GM20000 (cell line): ENCODE results near the gene WDFY3.

Source experiments
- DNase-seq: peaks from one replicate; pipeline ENCODE4 v3.0.0; 2012; ENCODE audit warnings: low spot score
- TF ChIP-seq, protein P1 (sequence below): IDR thresholded peaks from 2 replicates; pipeline ENCODE4 v1.5.1; 2012; ENCODE audit warnings: mild to moderate bottlenecking, control low read depth; ENCODE audit errors: extremely low read depth, missing control alignments

Gene WDFY3

GRCh38 chr4:84660606-84661005, 305.9 kb downstream of the WDFY3 start:
- no peak for DNase-seq
- TF ChIP-seq, protein P1, sequence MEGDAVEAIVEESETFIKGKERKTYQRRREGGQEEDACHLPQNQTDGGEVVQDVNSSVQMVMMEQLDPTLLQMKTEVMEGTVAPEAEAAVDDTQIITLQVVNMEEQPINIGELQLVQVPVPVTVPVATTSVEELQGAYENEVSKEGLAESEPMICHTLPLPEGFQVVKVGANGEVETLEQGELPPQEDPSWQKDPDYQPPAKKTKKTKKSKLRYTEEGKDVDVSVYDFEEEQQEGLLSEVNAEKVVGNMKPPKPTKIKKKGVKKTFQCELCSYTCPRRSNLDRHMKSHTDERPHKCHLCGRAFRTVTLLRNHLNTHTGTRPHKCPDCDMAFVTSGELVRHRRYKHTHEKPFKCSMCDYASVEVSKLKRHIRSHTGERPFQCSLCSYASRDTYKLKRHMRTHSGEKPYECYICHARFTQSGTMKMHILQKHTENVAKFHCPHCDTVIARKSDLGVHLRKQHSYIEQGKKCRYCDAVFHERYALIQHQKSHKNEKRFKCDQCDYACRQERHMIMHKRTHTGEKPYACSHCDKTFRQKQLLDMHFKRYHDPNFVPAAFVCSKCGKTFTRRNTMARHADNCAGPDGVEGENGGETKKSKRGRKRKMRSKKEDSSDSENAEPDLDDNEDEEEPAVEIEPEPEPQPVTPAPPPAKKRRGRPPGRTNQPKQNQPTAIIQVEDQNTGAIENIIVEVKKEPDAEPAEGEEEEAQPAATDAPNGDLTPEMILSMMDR, result no peak

- DNase-seq, result no peak
- TF ChIP-seq, protein P1, result no peak
Observed at GRCh38 chr4:84652478-84652877, 314.0 kb downstream of the WDFY3 start.

GRCh38 chr4:84651499-84651898, 315.0 kb downstream of the WDFY3 start:
- TF ChIP-seq, protein P1, result no peak
- DNase-seq, result no peak

DNA sequence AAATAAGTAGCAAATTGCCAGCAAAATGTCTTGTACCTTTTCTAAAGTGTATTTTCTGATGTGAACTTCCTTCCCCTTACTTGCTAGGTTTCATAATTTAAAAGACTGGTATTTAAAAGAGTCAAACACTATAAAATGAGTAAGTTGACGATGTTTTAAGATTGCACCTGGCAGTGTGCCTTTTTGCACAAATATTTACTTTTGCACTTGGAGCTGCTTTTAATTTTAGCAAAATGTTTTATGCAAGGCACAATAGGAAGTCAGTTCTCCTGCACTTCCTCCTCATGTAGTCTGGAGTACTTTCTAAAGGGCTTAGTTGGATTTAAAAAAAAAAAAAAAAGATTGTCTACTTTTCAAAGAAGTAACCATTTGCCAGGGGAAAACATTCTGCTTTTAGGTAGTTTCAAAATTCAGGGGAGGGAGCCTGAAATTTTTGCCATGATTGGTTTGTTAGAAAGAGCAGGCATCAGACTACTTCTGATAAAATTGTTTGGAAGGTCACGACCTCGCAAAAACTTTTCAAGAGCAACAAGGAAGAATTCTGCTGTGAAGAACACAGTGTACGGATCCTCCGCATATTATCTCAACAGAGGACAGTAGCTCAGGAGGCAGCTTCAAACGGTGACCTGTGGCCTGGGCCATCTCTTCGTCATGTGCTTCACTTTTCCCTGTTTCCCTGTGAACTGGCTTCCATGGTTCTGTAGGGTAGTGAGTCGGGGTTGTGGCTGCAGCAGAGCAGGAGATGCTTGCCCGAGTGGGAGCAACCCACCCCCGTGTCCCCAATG, 317.4 kb downstream of the WDFY3 start:
- DNase-seq, result no peak
- TF ChIP-seq, protein P1, result no peak

DNA sequence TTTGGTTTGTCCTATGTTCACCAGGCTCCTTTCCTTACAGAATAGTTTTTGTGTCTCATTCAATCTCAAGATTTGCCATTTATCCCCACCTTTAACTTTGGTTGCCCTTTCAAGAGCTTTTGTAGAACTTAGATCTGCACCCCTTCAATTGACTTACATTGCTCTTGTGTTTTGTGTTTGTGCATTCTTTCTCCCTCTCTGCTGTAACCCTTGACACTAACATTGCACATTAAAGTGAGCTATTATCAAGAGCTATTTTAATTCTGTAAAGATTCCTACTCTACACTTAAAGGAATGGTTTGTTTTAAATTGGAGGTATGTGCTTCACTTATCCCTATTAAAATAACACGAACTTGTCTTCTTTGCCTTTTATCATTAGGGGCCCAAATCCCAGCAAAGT, 318.3 kb downstream of the WDFY3 start:
- TF ChIP-seq, protein P1, result no peak
- no peak for DNase-seq

- DNase-seq, result no peak
- TF ChIP-seq, protein P1, result no peak
Observed at GRCh38 chr4:84647312-84647884, 319.1 kb downstream of the WDFY3 start.

DNA sequence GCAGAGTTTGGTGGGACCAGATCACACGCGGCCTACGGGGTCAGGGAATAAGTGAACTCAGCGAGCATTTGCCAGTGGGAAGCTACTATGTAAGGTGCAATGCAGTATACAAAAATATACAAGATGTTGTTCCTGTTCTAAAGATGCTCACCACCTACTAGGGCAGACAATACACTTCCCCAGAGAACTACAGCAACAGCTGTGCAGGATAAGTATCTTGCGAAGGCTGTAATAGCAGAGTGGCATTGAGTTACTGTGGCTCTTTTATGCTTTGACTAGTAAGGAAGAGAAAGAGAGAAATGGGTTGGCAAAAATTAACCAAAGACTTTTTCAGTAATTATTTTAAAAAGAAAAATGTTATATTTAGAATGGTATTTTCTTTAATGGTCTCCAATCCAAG, 322.4 kb downstream of the WDFY3 start:
- TF ChIP-seq, protein P1, result no peak
- DNase-seq, result no peak
